K562 (cell line): Measurements from ENCODE around the gene PON3. TPM values are rescaled to one million over a fixed set of nuclear protein-coding genes. Genes with fewer than 3 reads are reported as not detected.

Source experiments
- BDP1 ChIP-seq: IDR thresholded peaks from 3 replicates; pipeline ENCODE4 v1.6.1; 2011; ENCODE audit not compliant: insufficient read length, insufficient read depth
- ETV5 ChIP-seq: sonication (generic); formaldehyde crosslinking; IDR thresholded peaks from 2 replicates; pipeline ENCODE4 v1.4.0; 2020; ENCODE audit warnings: low read depth, mild to moderate bottlenecking, missing genetic modification reagents
- FOXA3 ChIP-seq, 2 experiments: fragments of 450-650 bp in 1 of 2; sonication (generic) in 1 of 2; formaldehyde crosslinking; IDR thresholded peaks in 1 of 2; conservative IDR thresholded peaks in 1 of 2; 2 replicates each; pipeline versions ENCODE4 v1.4.0 to v1.8.0; 2020 to 2022; ENCODE audit warnings: mild to moderate bottlenecking in 2 of 2, missing genetic modification reagents in 1 of 2
- FOXK2 ChIP-seq, 2 experiments: fragments of 450-650 bp; IDR thresholded peaks in 1 of 2; conservative IDR thresholded peaks in 1 of 2; 2 replicates each; pipeline ENCODE4 v1.6.1; 2016; ENCODE audit warnings: low read depth in 2 of 2, mild to moderate bottlenecking in 1 of 2
- HNRNPLL ChIP-seq: fragments of 200-400 bp; formaldehyde crosslinking; IDR thresholded peaks from 2 replicates; pipeline ENCODE4 v1.6.1; 2017; ENCODE audit warnings: low read length, low read depth, mild to moderate bottlenecking; ENCODE audit not compliant: poor library complexity, severe bottlenecking
- KAT7 ChIP-seq: sonication (generic); formaldehyde crosslinking; IDR thresholded peaks from 2 replicates; pipeline ENCODE4 v1.8.0; 2022; ENCODE audit warnings: missing genetic modification reagents, mild to moderate bottlenecking, borderline replicate concordance
- KDM5B ChIP-seq: fragments of 200-600 bp; sonication (generic); IDR thresholded peaks from 2 replicates; pipeline ENCODE4 v1.6.1; 2012; ENCODE audit warnings: low read depth, mild to moderate bottlenecking, moderate library complexity, low read length, control low read depth, inconsistent platforms; ENCODE audit not compliant: insufficient replicate concordance
- NFIX ChIP-seq: fragments of 250-450 bp; sonication (Bioruptor Pico); IDR thresholded peaks from 2 replicates; pipeline ENCODE4 v1.4.0; 2020; ENCODE audit warnings: low read depth, mild to moderate bottlenecking, moderate library complexity
- POLR2H ChIP-seq: IDR thresholded peaks from 2 replicates; pipeline ENCODE4 v1.6.1; 2016; ENCODE audit warnings: missing genetic modification characterization, low read depth, mild to moderate bottlenecking, control low read depth, missing compliant biosample characterization, moderate library complexity
- RBM14 ChIP-seq: fragments of 200-400 bp; formaldehyde crosslinking; IDR thresholded peaks from 2 replicates; pipeline ENCODE4 v1.6.1; 2018; ENCODE audit warnings: low read depth, mild to moderate bottlenecking, low read length, moderate library complexity, borderline replicate concordance; ENCODE audit not compliant: insufficient read depth
- RFX1 ChIP-seq: fragments of 450-650 bp; IDR thresholded peaks from 2 replicates; pipeline ENCODE4 v1.6.1; 2016; ENCODE audit warnings: mild to moderate bottlenecking, moderate library complexity
- SAFB ChIP-seq: fragments of 200-400 bp; formaldehyde crosslinking; IDR thresholded peaks from 2 replicates; pipeline ENCODE4 v1.6.1; 2017; ENCODE audit warnings: low read depth, low read length, borderline replicate concordance
- TARDBP ChIP-seq: fragments of 450-650 bp; IDR thresholded peaks from 2 replicates; pipeline ENCODE4 v1.6.1; 2016
- YBX1 ChIP-seq: fragments of 450-650 bp; IDR thresholded peaks from 2 replicates; pipeline ENCODE4 v1.7.1; 2016; ENCODE audit warnings: mild to moderate bottlenecking
- ZBTB1 ChIP-seq: sonication (generic); formaldehyde crosslinking; IDR thresholded peaks from 2 replicates; pipeline ENCODE4 v1.8.1; 2023; ENCODE audit warnings: missing genetic modification reagents, low read depth, mild to moderate bottlenecking, borderline replicate concordance
- ZBTB17 ChIP-seq: fragments of 450-650 bp; formaldehyde crosslinking; IDR thresholded peaks from 2 replicates; pipeline ENCODE4 v1.4.0; 2020; ENCODE audit warnings: mild to moderate bottlenecking
- polyA plus RNA-seq, 8 experiments: library from polyadenylated mRNA; depleted of rRNA in 4 of 8; stranded (reverse) in 5 of 8; unstranded in 3 of 8; fragments of >200 nt; fragmentation: Nextera tagmentation in 2 of 8; fragmentation: Illumina TruSeq in 1 of 8; extraction: Ambion mirVana in 2 of 8; extraction: Trizol in 1 of 8; gene quantifications; 2 replicates each; pipeline versions ENCODE4 v1.2.1 to v1.2.3, GENCODE V29; 2011 to 2014; ENCODE audit warnings: inconsistent platforms in 1 of 8, missing spikeins in 1 of 8
- total RNA-seq, 7 experiments: library from RNA; depleted of rRNA in 6 of 7; stranded (reverse); fragments of >200 nt in 6 of 7; fragmentation: Illumina TruSeq in 2 of 7; extraction: Trizol in 2 of 7; gene quantifications; 2 replicates each; pipeline versions ENCODE4 v1.2.1 to v1.2.3, GENCODE V29; 2011 to 2021; ENCODE audit warnings: low replicate concordance in 1 of 7
- TF ChIP-seq, protein P1 (sequence below), 2 experiments: fragments of 450-650 bp; IDR thresholded peaks; 2 replicates each; pipeline ENCODE4 v1.6.1; 2018; ENCODE audit warnings: mild to moderate bottlenecking in 2 of 2, low read depth in 1 of 2; ENCODE audit not compliant: partially characterized antibody in 2 of 2
- TF ChIP-seq, protein P2 (sequence below): sonication (generic); formaldehyde crosslinking; IDR thresholded peaks from 2 replicates; pipeline ENCODE4 v1.8.0; 2022; ENCODE audit warnings: mild to moderate bottlenecking, missing genetic modification reagents
- TF ChIP-seq, protein P3 (sequence below): sonication (generic); formaldehyde crosslinking; IDR thresholded peaks from 2 replicates; pipeline ENCODE4 v1.8.1; 2023; ENCODE audit warnings: mild to moderate bottlenecking, missing genetic modification reagents

Gene PON3
- total and polyA plus RNA-seq, 9 of the 15 experiments (the other 6 are each of a cell fraction or from before 2014, with no cell fraction given) = 0.15 to 0.38 (median 0.18) TPM; not detected in 6

DNA sequence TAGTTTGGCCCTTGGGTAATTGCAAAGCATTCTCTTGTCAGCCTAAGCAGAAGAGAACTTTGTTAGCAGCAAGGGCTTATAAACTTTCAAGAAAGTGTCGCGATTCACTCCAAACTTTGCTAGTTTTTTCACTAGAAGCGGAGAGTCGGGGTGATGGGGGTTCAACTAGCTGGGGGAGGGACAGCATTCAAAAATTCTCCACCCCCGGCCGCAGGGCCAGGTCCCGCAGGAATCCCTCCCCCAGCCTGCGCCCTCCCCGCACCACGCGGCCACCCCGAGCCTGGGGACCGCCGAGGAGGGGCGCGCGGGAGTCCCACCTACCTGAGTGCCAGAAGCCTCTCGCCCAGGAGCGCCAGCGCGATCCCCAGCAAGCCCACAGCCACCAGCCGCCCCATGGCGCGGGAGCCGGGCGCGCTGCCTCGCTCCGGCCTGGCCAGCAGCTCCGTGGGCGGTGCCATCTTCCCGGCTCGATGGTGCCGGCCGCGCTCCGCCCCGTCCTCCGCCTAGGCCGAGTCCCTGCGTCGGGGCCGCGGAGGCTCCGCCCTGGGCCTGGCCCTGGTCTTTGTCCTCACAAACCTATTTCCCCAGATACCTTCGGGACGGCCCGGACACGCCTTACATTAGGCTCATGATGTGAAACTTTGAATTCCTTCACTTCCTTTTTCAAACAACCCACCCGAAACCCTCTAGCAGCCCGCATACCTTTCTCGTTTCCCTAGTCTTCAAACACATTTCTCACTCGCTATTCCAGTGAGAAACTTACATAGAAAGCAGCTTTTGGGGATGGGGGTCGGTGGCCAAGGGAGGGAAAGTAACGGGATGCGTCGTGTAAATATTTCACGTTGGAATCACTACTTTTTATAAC lies 38.6 kb upstream of the PON3 start, which contains the start of gene PON2 (continued):
- TF ChIP-seq ETV5 (CRISPR knock-in tag) (no peak), POLR2H (peak; percentile 79), KDM5B (peak; percentile 93), ZBTB1 (peak; percentile 64; the same call in 1 of the 2 replicates), FOXA3 (CRISPR knock-in tag; conservative IDR thresholded peaks at IDR 0.05 in 1 of 2, IDR thresholded peaks at IDR 0.05 in 1 of 2) (0 out of 4 replicates have a peak, but pooled peaks of 1 of the 2 experiments have one; percentile 47), ZBTB17 (CRISPR knock-in tag) (peak; percentile 90), HNRNPLL (peak; percentile 52), TARDBP (peak; percentile 23; the same call in 1 of the 2 replicates), FOXK2 (conservative IDR thresholded peaks at IDR 0.05 in 1 of 2, IDR thresholded peaks at IDR 0.05 in 1 of 2; ENCODE audit: low read depth in 2 of 2) (peak; percentile 21 to 74; a peak in 1 of 4 replicates), KAT7 (CRISPR knock-in tag) (0 out of 2 replicates have a peak, but pooled peaks have one; percentile 65), BDP1 (no peak), NFIX (no peak), SAFB (no peak), RBM14 (no peak), RFX1 (no peak), YBX1 (no peak)
- TF ChIP-seq, protein P1, sequence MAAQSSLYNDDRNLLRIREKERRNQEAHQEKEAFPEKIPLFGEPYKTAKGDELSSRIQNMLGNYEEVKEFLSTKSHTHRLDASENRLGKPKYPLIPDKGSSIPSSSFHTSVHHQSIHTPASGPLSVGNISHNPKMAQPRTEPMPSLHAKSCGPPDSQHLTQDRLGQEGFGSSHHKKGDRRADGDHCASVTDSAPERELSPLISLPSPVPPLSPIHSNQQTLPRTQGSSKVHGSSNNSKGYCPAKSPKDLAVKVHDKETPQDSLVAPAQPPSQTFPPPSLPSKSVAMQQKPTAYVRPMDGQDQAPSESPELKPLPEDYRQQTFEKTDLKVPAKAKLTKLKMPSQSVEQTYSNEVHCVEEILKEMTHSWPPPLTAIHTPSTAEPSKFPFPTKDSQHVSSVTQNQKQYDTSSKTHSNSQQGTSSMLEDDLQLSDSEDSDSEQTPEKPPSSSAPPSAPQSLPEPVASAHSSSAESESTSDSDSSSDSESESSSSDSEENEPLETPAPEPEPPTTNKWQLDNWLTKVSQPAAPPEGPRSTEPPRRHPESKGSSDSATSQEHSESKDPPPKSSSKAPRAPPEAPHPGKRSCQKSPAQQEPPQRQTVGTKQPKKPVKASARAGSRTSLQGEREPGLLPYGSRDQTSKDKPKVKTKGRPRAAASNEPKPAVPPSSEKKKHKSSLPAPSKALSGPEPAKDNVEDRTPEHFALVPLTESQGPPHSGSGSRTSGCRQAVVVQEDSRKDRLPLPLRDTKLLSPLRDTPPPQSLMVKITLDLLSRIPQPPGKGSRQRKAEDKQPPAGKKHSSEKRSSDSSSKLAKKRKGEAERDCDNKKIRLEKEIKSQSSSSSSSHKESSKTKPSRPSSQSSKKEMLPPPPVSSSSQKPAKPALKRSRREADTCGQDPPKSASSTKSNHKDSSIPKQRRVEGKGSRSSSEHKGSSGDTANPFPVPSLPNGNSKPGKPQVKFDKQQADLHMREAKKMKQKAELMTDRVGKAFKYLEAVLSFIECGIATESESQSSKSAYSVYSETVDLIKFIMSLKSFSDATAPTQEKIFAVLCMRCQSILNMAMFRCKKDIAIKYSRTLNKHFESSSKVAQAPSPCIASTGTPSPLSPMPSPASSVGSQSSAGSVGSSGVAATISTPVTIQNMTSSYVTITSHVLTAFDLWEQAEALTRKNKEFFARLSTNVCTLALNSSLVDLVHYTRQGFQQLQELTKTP (IDR thresholded peaks at IDR 0.05; ENCODE audit: low read depth in 1 of 2, partially characterized antibody in 2 of 2) = peak in 1 of 2 experiments; percentile 59
- TF ChIP-seq, protein P2, sequence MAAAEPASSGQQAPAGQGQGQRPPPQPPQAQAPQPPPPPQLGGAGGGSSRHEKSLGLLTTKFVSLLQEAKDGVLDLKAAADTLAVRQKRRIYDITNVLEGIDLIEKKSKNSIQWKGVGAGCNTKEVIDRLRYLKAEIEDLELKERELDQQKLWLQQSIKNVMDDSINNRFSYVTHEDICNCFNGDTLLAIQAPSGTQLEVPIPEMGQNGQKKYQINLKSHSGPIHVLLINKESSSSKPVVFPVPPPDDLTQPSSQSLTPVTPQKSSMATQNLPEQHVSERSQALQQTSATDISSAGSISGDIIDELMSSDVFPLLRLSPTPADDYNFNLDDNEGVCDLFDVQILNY (CRISPR knock-in tag) = 0 out of 2 replicates have a peak, but pooled peaks have one; percentile 71
- TF ChIP-seq, protein P3, sequence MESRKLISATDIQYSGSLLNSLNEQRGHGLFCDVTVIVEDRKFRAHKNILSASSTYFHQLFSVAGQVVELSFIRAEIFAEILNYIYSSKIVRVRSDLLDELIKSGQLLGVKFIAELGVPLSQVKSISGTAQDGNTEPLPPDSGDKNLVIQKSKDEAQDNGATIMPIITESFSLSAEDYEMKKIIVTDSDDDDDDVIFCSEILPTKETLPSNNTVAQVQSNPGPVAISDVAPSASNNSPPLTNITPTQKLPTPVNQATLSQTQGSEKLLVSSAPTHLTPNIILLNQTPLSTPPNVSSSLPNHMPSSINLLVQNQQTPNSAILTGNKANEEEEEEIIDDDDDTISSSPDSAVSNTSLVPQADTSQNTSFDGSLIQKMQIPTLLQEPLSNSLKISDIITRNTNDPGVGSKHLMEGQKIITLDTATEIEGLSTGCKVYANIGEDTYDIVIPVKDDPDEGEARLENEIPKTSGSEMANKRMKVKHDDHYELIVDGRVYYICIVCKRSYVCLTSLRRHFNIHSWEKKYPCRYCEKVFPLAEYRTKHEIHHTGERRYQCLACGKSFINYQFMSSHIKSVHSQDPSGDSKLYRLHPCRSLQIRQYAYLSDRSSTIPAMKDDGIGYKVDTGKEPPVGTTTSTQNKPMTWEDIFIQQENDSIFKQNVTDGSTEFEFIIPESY (CRISPR knock-in tag) = 0 out of 2 replicates have a peak, but pooled peaks have one; percentile 45
